Middle frontal gyrus (tissue), 1 donor: ENCODE measurements around the gene CELF2.

ENCODE experiments used
- DNase-seq: peaks from one replicate; pipeline ENCODE4 v3.0.0-alpha.2; 2015; ENCODE audit warnings: low spot score; ENCODE audit errors: extremely low spot score

CELF2 gene

DNA sequence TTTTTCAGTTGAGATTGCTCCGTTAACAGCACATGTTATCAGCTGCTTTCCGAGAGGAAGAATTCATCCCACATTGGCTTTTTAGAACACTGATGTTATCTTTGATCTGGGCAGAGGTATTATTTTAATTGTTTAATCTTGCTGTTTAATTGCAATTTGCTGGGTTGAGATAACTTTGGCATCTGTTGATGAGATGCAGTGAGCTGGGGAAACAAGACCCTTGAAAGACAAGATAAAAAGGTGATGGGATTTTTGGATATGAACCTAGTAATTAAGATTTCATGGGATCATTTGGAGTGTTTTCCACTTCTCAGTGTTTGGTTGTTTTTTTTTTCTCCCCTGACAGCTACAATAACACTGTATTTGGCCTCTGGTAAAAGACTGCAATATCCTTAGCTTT, 4.5 kb downstream of the CELF2 start:
- no peak for DNase-seq

DNA sequence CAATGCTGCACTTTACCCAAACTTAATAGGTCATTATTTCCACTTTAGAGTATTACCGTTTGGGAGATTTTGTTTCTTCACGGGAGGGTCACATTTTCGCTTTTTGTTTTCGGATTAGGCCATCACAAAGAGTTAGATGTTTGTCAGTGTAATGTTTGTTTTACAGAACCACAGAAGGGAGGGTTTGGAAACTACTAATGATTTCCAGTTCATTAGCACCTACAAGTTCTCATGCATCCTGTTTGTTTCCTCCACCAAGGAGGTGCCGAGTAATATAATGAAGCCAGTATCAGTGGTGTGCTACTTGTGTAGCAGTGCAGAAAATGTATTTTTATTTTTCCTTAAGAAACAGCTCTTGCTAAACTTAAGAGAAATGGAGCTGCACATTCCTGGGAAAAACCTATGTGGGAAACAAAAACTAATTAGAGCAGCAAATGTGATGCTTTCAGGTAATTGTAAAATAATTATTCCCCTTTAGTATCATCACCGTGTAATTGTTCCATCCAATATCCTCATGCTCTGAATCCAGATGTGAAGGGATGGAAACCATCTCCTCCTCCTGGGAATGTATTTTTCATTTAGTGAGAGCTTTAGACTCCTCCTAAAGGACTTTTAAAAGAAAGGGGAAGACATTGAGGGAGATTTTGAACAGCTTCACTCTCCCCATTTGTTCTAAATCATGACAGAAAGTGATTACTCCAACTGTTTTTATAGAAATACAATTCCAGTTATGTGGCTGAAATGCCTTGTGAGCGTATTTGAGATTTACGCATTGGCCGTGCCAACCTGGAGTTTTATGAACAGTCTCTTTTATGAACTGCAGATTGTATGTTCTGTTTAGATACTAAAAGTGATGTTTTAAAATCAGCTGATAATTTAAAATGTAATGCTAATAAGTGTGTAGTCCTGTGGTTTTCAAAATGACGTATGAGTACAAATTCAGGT, 5.6 kb downstream of the CELF2 start:
- DNase-seq: no peak

DNA sequence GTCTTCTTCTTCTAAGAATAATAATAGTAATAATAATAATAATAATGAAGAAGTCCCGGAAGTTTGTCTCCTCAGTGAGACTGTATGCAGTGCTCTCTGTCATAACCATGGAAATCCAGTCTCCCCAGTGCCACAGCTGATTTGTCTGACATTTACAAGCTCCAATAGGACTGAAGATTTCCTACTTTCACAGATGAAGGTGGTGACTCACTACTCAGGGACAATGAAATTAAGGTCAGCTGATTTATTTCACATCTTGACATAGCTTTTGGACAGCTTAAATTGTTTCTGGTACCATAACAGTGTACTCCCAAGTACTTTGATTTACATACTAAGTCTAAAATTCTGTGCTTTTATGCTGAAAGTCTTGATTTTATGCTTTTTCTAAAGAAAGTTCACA, 6.9 kb downstream of the CELF2 start:
- DNase-seq: no peak

DNA sequence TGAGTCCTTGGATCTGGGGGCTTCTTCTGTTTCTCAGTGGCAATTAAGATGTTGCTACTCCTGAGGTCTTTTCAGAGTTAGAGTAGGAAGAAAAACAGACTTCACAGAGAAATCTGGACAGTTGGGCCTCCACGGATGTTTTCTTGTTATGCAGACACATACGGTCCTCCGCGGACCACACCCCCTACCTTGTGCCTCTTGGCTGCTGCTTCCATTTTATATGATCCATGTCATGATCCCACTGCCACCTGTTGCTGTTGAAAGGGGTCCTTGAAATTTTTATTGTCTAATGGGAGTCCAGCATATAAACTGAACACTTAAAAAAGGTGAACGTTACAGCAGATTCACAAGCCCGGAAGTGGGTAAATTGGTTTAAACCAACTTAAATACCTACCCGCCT, 8.3 kb downstream of the CELF2 start:
- no peak for DNase-seq

DNA sequence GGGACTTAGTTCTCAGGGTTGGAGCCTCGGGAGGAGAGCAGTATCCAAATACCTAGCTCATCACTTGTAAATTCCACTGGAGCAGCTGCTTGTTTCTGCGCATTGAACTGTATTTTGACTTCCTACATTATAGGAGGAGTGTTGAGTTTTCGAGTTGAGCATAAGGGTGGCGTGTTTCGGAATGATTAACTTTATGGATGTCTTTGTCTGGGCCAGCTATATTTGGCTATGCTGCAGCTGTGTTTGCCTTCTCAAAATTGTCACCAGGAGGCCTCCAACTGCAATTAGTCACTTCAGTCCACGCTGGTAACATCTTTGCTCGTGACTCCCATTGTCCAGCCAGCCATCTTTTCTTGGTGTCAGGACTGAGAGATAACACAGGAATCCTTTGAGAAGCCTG, 9.1 kb downstream of the CELF2 start:
- DNase-seq: no peak

DNA sequence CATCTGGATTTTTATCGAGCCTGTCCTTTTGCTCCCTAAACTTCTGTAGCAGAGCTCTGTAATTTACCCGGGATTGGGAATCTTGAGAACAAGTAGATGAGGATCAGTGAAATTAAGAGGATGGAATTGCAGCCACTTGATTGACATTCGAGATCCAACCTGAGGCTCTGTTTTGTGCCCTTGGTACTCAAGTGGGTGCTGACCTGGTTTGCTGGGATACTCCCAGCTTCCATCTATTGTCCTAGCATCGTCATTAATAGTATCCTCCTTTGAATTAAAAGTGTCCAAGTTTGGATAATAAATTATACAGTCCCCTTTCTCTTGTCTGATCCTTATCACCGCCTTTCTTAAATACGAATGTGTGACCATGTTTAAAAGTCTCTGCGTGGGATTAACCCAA, 17.1 kb downstream of the CELF2 start:
- no peak for DNase-seq

DNA sequence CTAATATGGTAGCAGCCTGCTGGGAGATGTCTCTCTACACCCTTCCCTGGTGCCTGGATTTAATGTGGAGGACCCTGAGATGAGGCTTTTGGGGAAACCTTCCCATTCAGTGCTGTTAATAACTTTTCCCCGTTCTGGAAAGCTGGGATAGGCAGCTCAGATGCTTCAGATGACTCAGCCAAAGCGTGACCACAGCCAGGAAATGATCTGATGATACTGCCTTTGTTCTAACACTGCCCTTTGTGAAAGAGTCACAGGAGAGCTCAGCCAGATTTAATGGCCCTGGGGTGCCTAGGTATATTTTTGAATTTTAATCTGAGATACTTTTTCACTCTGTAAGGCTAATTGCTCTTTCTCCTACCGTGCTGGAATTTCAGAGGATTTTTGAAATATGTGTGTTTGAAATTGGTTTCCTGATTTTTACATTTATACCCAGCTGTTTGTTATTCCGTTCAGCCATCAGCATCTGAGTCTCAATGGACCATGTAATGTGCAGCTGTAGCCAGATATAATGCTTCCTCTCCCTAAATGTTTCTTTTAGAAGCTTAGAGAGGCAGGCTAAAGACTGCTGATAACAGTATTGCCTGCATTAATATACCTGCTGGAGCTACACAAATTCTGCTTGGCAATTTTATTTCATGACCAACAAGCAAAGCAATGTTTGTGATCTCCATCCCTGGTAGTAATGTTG, 17.8 kb downstream of the CELF2 start:
- DNase-seq: no peak

DNA sequence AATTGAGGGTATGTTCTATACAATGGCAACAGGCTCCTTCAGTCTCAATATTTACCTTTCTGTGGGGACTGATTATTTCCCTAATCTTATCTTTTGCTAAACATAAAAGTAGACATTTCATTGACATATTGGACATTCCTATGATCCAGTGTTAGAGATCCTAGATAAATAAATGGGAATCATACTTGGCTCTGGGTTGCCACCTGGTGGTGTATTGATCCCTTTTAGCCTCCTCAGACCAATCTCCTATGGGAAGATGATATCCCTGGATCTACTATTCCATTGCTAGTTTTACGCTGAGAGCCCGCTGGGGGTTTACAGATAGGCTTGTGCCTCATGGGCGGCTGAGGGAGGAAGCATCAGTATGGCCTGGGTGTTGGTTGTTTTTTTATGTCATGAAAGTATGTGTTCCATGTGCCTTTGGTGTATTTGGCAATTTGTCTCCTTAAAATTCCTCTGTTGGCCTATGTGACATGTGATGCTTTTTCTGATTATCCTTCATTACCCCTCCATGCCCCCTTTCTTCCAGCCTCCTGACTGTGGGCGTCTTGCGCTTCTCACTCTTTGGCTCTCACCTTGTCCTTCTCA, 18.8 kb downstream of the CELF2 start:
- DNase-seq: no peak

DNA sequence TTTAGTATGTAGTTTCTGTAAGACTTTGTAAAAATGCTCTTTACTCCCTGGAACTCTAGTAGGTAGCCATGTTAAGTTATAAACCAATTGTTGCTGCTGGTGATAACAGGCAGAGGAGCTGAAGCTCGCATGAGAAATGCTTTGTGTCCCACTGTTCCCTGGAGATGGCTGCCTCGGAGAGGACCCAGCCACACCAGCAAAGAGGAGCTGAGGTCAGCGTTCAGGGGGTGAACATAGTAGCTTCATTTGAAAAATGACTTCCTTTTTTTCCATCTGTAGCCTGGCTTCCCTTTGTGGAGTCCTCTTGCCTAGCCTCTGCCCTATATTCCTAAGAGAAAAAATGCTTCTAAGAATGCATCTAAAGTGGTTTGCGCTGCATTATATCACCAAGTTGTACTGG, 20.3 kb downstream of the CELF2 start:
- DNase-seq: no peak

DNA sequence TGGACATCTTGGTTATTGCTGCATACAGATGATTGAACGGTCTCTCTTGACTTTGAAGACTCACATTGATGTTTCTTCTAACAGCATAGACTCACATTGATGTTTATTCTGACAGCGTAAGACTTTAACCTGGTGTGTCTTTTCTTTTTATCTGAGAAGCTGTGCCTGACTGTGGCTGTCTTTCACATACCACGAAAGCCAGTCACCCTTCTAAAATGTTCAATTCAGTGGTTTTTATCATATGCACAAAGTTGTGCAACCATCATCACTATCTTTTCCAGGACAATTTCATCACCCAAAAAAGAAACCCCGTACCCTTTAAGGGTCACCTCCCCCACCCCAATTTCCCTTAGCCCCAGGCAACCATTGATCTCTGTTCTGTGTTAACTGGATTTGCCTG, 24.7 kb downstream of the CELF2 start:
- no peak for DNase-seq

DNA sequence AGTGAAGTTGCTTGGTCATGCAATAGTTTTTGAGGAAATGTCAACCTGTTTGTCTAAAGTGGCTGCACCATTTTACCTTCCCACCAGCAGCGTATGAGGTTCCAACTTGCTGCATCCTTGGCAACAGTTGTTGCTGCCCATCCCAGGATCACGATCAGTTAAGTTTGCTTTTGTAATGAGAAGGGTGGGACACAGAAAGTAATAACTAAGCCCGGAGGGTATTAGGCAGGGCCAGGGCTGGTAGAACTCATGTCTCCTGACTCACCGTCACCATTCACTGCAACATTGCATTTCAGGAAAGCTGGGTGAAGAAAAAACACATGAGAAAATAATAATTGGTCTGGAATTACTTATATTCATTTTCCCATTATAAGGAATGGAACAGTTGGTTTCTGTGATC, 25.4 kb downstream of the CELF2 start:
- no peak for DNase-seq

DNA sequence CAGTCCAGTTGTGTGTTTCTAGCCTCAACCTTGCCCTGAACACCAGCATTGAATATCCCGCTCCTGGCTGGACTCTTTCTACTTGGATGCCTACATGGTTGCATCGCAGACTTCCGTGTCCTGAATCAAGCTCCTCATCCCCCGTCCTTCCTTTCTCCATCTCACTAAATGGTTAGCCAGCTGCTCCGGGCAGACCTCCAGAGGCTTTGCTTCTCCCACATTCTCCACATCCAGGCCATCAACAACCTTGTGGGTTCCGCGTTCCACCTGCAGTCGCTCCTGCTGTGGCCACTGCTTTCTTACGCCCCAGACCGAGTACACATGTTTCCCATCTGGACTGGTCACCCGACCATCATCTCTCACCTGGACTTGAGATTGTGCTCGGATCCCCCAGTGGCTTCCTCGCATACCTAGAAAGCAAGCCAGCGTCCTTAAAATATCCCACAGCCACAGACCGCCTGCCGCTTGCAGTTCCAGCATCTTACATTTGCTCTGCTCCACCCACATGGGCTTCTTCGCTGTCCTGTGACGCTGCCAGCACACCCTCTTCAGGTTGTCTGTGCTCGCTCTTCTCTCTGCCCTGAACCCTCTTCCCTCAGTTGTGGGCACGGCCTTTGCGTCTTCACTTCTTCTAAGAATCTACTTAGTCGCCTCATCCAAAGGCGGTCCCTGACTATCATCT, 25.9 kb downstream of the CELF2 start:
- DNase-seq: no peak

DNA sequence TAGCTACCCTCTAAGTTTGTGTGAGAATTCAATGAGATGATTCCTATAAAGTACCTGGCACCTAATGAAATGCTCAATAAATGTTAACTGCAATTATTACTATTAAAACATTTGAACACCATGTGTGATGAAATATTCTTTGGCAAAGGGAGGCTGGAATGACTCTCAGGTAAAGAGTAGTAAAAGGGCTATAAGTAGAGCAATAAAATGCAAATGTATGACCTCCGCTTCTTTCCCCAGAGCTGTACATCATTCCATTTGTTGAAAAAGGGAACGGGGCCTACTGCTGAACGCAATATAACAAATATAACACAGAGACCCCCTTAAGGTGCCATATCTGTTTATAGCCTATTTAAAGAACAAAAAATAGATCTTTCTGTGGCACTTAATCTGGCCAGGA, 27.8 kb downstream of the CELF2 start:
- DNase-seq: no peak

DNA sequence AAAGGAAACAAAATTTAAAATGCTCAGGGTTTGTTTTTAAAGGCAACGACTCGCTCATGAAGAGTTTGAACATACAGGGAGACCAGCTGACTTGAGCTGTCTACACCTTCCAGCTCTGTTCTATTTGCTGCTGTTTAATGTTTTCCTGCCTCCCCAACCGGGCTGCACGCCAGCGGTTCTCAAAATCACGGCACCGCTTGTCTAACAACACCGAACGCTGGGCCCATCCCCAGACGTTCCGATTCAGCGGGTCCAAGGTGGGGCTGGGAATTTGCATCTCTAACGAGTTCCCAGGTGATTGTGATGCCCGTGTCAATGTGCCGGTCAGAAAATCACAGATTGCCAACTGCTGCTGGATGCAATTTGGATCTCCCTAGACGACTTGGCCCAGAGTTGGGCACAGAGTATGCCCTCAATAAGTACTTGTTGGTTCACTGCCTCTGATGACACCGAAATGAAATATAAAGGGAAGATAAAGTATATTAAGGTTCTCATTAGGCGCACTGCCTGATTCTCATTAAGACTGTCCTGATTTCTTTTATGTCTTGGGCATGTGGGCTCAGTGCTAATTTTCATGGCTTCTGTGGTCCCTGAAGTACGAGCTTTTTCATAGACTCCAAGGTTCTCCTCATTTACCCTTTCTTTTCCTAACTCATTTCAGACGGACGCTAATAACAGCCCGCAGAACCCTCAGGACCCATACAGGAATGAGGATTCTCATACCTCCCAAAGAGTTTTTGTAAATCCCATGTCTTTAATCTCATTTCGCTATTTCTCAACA, 28.5 kb downstream of the CELF2 start:
- DNase-seq: no peak

DNA sequence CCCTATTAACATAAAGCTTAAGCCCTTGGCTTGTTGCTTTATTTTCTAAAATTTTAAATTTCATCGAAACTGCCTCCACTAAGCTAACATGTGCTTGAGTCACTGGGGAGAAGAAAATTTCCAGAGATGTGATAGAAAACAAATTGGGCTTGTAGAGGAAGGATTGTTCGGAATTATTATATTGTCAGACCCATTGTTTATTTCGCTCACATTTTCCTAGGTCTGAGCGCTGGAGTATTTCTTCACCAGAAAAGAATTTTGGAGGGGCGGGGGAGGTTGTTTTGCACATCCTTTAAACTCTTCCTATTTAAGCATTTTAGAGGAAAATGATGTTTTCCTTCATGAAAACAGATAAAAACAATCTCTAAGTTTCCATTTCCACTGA, 29.1 kb downstream of the CELF2 start:
- no peak for DNase-seq

DNA sequence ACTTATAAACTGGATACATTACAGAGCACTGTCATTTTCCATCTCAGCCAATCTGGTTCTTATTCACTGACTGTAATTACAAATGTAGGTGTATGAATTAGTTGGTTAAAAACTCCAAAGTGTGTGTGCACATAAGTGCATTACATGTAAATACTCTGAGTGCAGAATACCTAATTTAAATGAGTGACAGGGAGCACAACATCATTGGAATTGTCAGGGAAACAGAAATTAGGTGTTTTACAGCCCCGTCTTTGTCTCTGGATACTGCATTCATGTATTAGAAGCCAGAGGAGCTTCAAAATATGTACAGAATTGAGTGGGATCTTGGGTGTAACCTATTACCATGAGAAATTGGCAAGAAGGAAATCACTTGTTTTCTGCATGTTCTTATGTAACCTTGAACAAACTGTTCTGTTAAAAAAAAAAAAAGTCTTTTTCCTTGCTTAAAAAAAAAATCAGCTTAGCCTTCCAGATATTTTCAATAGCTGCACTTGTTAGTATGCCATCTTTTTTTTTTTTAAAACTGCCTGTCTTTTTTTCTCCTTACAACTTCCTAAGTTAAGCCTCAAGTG, 31.1 kb downstream of the CELF2 start:
- DNase-seq: no peak

DNA sequence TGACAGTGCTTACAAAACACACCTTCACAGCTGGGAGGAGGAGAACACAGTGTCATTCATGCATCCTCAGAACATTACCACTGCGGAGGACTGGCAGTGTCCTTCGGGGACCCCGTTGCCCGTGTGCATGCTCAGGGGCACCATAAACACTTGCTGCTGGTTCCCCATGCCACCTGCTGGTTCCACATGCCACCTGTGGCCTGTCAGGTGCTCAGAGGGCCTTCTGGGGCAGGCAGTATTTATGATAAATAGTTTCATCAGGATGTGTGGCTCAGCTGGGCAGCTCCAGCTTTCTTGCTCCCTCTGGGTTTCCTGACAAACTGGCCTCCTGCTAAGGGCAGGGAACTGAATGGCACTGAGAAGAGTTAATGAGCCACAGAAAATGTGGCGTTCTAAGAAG, 32.1 kb downstream of the CELF2 start:
- DNase-seq: no peak

DNA sequence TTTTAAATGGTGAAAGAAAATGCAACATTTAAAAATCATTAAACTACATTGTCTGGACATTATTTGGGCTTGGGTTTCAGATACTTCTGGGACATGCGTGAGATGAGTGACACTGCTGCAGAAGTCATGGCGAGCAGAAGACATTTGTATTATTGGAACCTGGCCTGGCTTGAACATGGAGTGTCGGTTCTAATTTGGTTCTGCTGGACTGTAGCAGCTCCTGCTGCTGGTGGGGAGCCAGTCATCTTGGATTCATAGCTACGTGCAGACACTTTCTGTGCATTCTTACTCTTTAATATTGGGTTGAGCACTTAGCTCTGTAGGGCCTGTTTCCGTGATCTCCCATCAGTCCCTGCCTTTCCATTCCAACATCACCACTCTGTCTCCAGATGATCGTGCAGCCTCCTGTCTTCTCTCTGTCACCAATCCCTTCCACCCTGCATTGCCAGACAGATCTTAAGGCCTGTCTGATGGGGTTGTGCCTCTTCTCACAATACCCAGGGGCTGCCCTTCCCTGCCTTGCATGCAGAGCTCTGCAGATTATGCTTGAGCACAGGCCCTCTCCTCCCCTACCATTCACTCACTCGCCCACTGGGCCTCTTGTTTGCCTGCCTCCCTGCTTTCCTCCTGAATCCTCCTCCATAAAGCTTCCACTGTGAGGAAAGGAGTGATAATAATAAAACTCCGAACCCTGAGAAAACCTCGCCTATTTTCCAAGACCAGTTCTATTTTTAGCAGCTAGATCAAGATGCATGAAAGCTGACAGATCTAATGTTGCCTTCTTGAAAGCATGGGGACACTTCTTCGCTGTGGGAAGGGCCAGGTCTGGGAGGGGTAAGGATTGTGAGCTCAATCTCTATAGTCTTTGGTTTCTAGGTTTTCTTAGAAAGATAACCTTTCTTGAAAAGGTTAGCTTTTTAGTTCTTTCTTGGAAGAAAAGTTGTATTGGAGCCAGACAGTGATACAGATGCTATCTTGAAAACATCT, 32.9 kb downstream of the CELF2 start:
- DNase-seq: no peak

DNA sequence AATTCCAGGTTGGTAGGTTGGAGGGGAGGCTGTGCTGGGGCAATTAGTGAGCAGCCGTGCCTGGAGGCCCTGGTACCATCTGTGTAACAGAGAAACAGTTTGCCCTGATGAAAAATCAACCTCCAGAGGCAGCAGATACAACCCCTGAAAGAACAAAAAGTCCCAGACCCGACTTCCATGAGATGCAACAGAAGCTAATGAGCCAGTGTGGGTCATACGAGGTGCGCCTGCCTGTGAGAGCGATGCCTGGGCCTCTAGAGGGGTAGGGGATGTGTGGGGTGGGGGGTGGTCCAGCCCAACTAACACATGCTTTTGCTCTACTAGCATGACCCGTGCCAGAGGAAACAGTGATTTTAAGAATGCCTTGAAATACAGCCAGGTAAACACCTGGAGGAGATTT, 39.3 kb downstream of the CELF2 start:
- no peak for DNase-seq

DNA sequence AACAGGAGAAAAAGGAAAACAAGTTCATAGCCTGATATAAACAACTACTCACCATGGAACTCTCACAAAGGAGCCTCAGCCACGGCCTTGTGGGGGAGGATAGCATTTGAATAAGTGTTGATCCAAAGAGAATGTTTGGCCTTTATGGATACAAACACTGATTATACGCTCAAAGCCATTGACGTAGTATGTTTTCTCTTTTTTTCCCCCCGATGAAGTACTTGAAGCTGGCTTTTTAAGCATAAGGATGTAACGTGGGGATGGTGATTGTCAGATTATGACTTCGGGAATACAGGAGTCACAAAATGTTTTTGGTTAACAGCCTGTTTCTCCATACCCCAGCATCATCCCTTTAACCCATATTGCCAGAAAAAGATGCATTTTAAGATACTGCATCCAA, 39.8 kb downstream of the CELF2 start:
- no peak for DNase-seq
